NCI-H524 treated with DMSO at 0.1 percent for 48 hours (cell line): ENCODE data around the gene CCN6.
A peak's percentile ranks its signal among the peaks of the same experiment; 100 is the strongest.
"Not testable (repeated sequence)": the region's sequence is repeated elsewhere in the genome, so short reads cannot be mapped to it uniquely, and the experiment has no call there.

ENCODE experiments used
- DNase-seq: peaks from one replicate; lab custom pipeline; 2025; lab: John Stamatoyannopoulos, UW

Gene CCN6

DNA sequence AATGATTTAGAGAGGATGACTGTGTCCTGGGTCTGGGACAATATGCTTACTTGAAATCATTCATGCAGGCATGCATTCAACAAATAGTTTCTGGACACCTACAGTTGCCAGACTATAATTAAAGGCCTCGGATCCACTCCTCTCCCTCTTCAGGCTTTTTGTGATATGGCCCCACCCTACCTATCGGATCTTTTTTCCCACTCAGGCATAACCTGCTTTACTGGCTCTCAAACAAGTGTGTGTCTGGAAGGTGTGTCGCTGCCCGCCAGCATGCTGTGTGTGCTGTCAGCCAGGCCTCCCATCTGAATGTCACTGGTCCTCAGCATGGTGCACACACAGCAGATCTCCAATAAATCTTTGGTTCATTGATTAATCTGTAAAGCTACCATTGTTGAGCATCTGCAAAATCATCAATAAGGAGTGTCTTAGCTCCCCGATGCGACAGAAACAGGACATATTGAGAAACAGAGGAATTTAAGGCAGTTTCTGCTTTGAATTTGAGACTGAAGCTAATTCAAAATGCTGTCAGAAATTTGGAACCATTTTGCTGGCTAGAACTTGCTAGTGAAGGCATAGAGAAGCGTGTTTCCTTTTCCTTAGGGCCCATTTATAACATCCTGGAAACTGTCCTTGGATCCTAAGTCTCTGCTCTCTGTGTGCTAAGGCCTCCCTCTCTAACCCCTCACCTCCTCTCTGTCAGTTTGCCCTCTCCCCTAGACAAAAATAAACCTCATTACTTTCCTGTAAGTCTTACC lies 23.5 kb upstream of the CCN6 start:
- no peak for DNase-seq

DNA sequence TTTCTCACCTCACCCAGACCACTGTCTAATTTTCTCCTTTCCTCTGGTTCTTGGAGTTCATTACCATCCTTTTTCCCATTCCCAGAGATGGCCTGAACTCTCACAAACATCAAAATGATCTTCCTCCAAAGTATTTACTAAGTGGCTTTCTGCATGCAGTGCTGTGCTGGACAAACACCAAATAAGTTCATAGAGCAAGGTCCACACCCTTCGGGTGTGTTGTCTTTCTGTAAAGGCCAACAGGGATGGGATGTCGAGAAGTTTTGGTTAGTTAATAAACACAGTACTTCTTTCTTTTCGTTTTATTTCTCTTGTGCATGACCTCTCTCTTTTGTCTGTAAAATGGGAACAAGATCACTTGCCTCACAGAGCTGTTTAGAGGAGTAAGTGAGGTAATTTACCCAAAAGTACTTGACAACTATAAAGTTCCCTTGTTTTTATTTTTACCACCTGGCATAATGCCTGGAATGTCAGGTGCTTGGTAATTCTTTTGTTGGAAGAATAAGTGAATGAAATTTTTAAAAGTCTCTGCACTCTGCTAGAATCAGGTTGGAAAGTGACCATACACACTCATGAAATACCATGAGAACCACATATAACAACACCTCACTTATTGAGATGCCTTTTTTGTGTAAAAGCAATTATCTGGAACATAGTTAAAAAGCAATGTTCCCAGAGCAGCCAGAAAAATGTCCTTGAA lies 22.8 kb upstream of the CCN6 start:
- DNase-seq, result no peak

- DNase-seq, result no peak
Measured at GRCh38 chr6:112031960-112032359, 21.9 kb upstream of the CCN6 start.

- no peak for DNase-seq
Measured at GRCh38 chr6:112032728-112033127, 21.2 kb upstream of the CCN6 start.

GRCh38 chr6:112033791-112034615 lies 19.9 kb upstream of the CCN6 start:
- DNase-seq, result no peak

GRCh38 chr6:112034616-112034995 lies 19.3 kb upstream of the CCN6 start:
- DNase-seq, result no peak

- DNase-seq, result no peak
Measured at GRCh38 chr6:112036088-112036637, 17.7 kb upstream of the CCN6 start.

DNA sequence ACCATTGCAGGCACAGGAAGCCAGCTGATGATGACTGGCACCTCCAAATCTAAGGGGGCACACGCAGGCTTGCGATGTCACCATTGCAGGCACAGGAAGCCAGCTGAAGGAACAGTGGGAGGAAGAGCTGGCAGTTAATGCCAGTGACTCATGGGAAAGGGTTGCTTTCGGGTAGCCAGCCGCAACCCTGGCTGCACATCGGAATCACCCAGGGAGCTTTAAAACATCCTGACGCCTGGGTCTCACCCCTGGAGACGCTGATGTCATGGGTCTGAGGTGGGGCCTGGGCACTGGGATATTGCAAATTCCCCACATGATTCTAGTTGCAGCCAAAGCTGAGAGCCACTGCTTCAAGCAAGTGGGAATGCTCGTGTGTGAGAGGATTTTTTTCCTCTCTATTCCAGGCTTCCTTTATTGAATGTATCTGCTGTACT lies 16.1 kb upstream of the CCN6 start:
- DNase-seq, result no peak

DNA sequence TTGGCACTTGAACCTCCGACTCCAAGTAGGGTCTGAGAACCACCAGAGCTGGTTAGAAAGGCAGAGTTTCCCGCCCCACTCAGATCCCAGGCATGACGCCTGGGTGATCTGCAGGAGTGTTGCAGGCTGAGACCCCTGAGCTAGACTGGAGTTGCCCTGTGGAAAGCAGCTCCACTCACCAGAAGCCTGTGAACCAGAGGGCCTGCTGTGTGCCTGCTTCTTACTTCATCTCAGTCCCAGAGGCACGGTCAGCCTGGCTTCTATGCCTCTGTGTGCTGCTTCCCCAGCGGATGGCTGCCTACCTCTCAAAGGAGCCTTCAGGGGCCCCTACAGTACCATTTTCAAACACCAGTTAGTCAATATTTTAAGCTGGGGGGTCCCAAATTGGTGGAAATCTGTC lies 15.6 kb upstream of the CCN6 start:
- DNase-seq, result no peak

- DNase-seq, result no peak
Measured at GRCh38 chr6:112038756-112039430, 15.0 kb upstream of the CCN6 start.

DNA sequence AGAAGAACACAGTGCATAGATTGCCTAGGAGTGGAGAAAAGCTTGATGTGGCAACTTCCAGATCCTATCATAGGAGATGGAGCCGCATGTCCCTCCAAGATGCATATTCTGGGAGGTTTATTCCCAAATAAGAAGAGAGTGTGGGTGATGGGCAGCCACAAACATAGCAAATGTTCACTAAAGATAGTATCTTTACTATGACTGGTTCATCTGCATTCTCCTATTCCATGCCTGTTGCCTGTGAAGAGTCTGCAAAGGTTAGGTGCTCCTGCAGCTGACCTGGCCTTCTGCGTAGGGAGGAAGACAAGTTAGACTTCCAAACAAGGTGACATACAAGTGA lies 14.5 kb upstream of the CCN6 start:
- DNase-seq, result no peak

GRCh38 chr6:112040956-112041355 lies 12.9 kb upstream of the CCN6 start:
- DNase-seq, result no peak

- no peak for DNase-seq
Measured at GRCh38 chr6:112041535-112041934, 12.4 kb upstream of the CCN6 start.

DNA sequence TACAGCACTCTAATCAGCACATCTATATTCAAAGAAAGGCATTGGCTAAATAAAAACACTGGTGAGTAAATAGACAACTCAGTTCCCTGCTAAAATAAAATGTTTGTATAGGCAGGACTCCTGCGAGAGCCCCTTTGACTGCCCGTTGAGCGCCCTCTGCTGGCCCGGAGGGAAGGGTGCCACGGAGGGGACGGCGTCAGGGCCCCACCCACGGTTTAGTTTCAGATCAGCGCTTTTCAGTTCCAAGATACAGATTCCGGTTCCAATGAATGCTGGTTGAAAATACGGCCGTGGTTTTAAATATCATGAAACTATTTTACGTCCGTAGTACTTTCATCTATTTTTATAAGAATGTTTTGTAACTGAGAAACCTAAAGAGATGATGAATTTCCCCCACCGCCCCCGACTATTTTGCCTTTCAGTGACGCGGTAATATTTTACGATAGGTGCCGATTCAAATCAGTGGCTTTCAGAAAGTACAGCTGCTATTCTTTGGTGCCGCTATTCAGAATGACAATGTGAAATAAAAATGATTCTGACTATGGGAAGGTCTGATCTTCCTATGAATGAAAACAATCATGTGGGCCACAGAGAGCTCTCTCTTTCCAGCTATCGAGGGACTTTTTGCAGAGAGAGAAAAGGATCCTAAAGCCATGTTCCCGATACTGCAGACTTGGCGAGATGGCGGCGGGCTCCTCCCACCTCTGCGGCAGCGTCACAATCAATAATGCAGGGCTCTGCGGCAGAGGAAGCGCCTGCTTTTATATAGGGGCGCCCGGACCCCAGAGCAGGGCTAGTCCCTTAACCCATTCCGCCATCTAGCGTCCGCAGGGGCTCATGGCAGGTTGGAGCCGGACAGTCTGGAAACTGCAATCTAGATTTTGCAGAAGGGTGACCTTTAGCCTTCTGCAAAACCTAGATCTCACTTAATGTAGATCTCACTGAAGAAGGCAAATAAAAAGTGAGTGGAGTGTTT lies 10.6 kb upstream of the CCN6 start:
- DNase-seq, result peak; percentile 73

GRCh38 chr6:112044196-112044595 lies 9.7 kb upstream of the CCN6 start:
- no peak for DNase-seq

DNA sequence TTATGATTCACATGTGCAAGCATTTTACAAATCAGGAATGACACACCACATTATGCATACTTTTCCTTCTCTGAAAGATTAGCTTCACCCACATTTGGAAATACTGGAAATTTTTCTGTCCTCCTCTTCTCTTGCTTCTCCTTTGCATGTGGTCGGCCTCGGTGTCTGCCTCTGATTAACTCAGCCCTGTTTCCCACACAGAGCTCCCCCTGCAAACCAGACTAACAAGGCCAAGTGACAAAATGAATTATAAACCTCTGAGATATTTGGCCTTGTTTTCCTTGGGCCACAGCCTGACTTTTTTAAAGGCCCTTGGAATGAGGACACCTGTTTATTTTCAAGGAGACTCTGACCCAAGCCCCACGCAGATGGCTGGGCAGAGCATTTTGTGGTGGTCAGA lies 9.0 kb upstream of the CCN6 start:
- no peak for DNase-seq

DNA sequence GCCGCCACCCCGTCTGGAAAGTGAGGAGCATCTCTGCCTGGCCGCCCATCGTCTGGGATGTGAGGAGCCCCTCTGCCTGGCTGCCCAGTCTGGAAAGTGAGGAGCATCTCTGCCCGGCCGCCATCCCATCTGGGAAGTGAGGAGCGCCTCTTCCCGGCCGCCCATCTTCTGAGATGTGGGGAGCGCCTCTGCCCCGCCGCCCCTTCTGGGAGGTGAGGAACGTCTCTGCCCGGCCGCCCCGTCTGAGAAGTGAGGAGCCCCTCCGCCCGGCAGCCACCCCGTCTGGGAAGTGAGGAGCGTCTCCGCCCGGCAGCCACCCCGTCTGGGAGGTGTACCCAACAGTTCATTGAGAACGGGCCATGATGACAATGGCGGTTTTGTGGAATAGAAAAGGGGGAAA lies 6.4 kb upstream of the CCN6 start:
- DNase-seq, result not testable (repeated sequence)

GRCh38 chr6:112049026-112049799 lies 4.7 kb upstream of the CCN6 start:
- DNase-seq, result no peak

DNA sequence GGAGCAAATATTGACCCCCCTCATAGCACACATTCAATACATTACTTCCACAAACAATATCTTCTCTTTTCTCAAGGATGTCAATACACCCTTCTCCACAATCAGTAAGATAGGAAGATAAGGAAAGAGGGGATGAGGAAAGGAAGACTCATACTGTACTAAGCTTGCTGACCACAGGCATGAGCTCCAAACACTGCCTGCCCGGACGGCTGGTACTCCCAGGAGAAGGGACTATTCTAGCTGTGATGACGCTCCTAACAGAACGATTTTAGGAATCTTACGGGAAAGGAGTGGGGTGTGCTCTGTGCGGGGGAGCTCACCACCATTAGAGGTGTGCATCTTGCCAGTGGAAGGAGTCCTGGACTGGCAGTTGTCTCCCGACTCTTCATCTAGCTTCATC lies 3.9 kb upstream of the CCN6 start:
- DNase-seq, result no peak

- no peak for DNase-seq
Measured at GRCh38 chr6:112050429-112050828, 3.5 kb upstream of the CCN6 start.
